ENCODE data around the gene C1orf115.
A peak's percentile ranks its signal among the peaks of the same experiment; 100 is the strongest.
"Not testable (repeated sequence)": the region's sequence is repeated elsewhere in the genome, so short reads cannot be mapped to it uniquely, and the experiment has no call there.

Gene C1orf115, protein sequence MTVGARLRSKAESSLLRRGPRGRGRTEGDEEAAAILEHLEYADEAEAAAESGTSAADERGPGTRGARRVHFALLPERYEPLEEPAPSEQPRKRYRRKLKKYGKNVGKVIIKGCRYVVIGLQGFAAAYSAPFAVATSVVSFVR

GRCh38 chr1:220690140-220691052 is at the start of gene C1orf115:
C1orf115 (plus strand) TSS chr1:220690363; CDS start chr1:220690403, 40 bp downstream.
- peak; percentile 42 for DNase-seq

DNA sequence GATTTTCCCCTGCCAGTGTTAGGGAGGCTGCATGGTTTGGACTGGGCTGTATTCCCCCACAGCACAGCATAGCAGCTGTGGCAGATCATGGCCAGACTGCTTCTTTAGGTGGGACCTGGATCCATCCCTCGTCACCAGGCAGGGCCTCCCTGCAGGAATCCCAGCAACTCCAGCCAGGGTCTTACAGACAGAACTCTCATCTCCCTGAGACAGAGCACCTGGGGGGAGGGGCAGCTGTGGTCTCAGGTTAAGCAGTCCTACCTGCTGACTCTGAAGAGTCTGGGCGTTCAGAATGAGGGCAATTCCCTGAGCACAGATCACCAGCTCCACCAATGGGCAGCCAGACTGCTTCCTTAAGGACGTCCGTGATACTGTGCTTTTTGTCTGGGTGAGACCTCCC is 47.9 kb upstream of the C1orf115 start:
- no peak for DNase-seq

GRCh38 chr1:220652995-220653394 is 37.2 kb upstream of the C1orf115 start:
- no peak for DNase-seq

DNA sequence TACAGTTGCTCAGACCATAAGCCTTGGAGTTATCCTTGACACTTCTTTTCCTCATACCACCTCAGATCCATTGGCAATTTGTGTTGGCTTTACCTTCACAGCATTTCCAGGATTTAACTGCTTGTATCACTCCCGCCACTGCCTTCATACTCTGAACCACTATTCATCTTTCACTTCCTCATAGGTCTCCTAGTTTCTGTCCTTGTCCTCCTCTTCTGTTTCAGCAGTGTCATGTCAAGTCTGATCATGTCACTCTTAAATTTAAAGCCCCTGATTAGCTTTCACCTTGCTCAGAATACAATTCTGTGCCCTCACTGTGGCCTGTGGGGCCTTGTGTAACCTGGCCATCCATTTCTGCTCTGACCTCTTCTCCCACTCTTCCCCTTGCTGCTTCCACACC is 34.7 kb upstream of the C1orf115 start:
- DNase-seq: no peak

- no peak for DNase-seq
Measured at GRCh38 chr1:220655961-220656740, 34.0 kb upstream of the C1orf115 start.

- no peak for DNase-seq
Measured at GRCh38 chr1:220666349-220666748, 23.8 kb upstream of the C1orf115 start.

- DNase-seq: no peak
Measured at GRCh38 chr1:220669005-220669404, 21.2 kb upstream of the C1orf115 start.

DNA sequence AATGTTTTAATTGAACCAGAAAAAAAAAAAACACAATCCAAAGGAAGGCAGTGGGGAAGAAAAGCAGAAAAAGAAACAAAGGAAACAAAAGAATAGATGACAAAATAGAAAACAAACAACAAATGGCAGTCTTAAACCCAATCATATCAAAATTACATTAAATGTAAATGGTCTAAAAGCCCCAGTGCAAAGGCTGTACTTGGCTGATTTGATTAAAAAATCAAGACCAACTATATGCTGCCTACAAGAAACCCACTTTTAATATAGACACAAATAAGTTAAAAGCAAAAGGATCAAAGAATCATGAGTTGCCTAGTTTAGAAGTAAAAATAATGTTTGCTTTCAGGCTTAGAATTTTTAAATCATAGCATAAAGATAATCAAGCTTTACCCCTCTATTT is 19.8 kb upstream of the C1orf115 start:
- DNase-seq: no peak

DNA sequence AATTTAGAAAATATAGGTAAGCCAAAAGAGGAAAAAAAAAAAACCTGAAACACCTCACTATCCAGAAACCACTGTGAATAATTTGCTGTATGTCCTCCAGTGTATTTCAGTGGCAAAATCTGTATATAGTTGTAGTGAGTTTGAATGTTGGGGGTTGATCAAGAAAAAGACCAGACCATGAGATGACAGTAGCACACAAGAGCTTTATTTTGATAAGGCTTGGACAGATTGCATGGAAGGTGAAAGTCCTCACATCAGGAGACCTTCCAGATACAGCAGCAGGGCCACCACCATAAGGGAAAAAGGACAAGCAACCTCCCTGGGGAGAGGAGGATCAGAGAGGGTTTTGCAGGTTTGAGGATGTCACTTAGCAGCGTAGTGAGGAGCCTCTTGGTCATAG is 16.2 kb upstream of the C1orf115 start:
- DNase-seq: no peak

GRCh38 chr1:220677251-220677650 is 12.9 kb upstream of the C1orf115 start:
- no peak for DNase-seq

DNA sequence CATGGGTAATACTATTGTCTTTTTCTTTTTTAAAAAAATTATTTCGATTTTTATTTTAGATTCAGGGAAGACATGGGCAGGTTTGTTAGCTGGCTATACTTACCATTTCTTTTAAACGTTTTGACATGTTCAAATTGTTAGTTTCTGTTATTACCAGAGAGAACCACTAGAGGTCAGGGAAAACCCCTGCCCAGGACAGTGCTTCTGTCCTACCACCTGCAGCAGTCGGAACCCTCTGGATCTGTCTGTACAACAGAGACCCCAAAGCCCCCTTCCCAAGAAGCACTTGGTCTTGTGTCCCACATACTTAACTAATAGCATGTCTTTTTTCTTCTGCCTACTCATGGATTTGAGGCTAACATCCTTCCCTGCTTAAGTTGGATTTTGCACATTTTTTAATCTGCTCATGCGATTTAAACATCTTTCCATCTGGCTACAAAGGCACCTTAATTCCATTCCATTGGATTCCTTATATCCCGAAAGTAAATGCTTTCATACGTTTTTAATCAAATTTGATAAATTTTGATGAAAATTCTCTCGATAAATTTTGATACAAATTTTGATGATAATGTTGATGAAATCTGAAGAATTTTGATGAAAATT is 10.0 kb upstream of the C1orf115 start:
- DNase-seq: peak; percentile 24

GRCh38 chr1:220681220-220681880 is 8.8 kb upstream of the C1orf115 start:
- DNase-seq: no peak

DNA sequence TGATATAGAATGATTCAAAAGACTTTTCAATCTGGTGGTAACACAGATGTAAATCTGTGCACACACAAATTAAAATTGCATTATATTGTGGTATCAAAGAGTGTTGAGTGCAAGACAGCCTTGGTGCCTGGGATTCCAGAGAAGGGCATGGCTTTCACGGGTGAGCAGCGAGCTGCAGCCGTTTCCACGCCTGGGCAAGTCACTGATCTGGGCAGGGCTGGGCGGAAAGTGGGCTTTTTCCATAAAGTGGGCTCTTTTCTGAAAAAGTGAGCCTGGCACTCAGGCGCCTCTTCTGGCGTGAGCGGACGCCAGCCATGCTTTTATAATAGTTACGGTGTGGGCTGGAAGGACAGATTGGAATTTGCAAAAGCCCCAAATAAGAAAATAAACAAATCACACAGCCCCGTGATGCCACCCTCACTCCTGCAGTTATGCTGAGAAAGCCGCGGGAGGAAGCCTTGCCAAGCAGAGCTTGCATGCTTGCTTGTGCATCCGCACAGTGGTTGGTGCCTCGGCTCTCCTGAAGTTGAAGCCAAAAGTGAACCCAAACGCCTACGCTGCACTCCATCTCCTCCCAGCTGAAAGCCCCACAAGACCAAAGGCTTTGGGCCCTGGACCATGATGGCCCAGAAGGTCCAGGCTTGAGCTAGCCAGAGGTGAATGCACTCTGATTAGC is 7.1 kb upstream of the C1orf115 start:
- DNase-seq: no peak

DNA sequence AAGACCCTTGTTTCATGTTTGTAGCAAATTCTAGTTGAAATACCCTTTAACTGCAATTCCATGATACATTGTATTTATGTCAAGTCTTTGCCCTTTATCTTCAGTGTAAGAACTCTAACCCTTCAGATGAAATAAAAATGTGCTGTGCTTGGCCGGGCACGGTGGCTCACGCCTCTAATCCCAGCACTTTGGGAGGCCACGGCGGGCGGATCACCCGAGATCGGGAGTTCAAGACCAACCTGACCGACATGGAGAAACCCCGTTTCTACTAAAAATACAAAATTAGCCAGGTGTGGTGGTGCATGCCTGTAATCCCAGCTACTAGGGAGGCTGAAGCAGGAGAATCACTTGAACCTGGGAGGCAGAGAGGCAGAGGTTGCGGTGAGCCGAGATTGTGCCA is 6.4 kb upstream of the C1orf115 start:
- not testable (repeated sequence) for DNase-seq

DNA sequence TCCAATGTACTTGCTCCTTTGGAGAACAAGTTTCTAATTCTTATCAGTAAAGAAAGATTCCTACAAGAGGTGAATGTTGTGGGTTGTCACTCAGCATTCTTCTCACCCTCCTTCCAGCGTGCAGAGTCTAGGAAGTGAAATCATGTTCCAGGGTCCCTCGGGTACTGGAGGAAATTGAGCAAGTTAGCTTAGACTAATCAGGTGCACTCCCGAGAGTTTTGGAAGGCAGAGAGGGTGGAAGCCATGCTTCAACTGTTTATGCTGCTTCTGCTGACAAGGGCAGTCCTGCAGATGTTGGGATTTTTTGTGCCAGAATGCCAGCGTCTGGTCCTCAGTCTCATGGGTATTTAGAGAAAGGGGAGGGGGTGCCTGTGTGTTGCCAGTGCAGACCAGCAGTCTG is 5.3 kb upstream of the C1orf115 start:
- DNase-seq: no peak

DNA sequence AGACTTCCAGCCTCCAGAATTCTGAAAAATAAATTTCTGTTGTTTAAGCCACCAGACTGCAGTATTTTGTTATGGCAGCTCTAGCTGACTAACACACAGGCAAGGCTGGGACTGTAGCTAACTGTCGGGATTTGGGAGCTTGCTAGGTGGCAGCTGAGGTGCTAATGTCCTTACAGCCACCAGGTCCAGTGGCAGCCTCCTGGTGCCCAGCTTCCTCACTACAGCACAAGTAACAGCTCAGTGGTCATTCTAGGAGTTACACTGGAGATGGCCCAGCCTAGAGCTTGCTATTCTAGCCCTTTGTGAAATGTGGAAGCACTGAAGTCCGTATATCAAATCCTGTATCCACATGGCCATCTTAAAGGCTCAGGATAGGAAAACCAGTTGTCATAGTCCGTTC is 4.3 kb upstream of the C1orf115 start:
- no peak for DNase-seq

DNA sequence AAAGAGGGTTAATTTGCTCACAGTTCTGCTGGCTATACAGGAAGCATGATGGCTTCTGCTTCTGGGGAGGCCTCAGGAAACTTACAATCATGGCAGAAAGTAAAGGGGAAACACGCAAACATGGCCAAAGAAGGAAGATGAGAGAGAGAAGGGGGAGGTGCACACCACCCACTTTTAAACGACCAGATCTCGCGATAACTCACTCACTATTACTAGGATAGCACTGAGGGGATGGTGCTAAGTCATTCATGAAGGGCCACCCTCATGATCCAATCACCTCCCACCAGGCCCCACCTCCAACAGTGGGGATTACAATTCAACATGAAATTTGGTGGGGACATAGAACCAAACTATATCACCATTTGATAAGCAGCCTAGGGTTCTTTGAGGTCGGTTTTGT is 2.4 kb upstream of the C1orf115 start:
- DNase-seq: no peak

GRCh38 chr1:220689666-220690065 is 497 bp upstream of the C1orf115 start:
- no peak for DNase-seq

GRCh38 chr1:220691053-220691684 is 1.0 kb downstream of the C1orf115 start:
- DNase-seq: no peak

GRCh38 chr1:220692436-220693228 is 2.5 kb downstream of the C1orf115 start:
- peak; percentile 33 for DNase-seq

Data from fibroblast of skin of right biceps (primary cell).